OCI-LY7 (cell line): Measurements from ENCODE around the gene WNT3A.

Experiments
- EZH2phosphoT487 ChIP-seq: fragments of 200-600 bp; sonication (generic); IDR thresholded peaks from 2 replicates; pipeline ENCODE4 v1.6.1; 2018; ENCODE audit warnings: low read depth, borderline replicate concordance, mild to moderate bottlenecking, mixed run types, antibody characterized with exemption, low read length, moderate library complexity, mixed read lengths
- TF ChIP-seq, protein P1 (sequence below): fragments of 200-600 bp; sonication (generic); conservative IDR thresholded peaks from 2 replicates; pipeline ENCODE4 v1.5.1; 2014; ENCODE audit warnings: mild to moderate bottlenecking, antibody characterized with exemption, low read length, moderate library complexity, mixed read lengths

- TF ChIP-seq, protein P1, sequence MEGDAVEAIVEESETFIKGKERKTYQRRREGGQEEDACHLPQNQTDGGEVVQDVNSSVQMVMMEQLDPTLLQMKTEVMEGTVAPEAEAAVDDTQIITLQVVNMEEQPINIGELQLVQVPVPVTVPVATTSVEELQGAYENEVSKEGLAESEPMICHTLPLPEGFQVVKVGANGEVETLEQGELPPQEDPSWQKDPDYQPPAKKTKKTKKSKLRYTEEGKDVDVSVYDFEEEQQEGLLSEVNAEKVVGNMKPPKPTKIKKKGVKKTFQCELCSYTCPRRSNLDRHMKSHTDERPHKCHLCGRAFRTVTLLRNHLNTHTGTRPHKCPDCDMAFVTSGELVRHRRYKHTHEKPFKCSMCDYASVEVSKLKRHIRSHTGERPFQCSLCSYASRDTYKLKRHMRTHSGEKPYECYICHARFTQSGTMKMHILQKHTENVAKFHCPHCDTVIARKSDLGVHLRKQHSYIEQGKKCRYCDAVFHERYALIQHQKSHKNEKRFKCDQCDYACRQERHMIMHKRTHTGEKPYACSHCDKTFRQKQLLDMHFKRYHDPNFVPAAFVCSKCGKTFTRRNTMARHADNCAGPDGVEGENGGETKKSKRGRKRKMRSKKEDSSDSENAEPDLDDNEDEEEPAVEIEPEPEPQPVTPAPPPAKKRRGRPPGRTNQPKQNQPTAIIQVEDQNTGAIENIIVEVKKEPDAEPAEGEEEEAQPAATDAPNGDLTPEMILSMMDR: no peak
- no peak for TF ChIP-seq EZH2phosphoT487
Measured at GRCh38 chr1:228064296-228064695, 57.5 kb downstream of the WNT3A start.
